SK-N-SH (cell line): ENCODE data around the gene PTPA. TPM values are rescaled to one million over a fixed set of nuclear protein-coding genes. Genes with fewer than 3 reads are reported as not detected.

Experiments
- CTCF ChIA-PET: fragments of 300-600, 350-600 bp; formaldehyde crosslinking; extraction: SDS; loops from one replicate; lab custom pipeline; 2021; lab: Yijun Ruan, JAX
- POLR2A ChIA-PET: fragments of 350-600 bp; sonication (Branson Sonifier 250); formaldehyde crosslinking; extraction: SDS; loops from one replicate; lab custom pipeline; 2020; ENCODE audit warnings: antibody characterized with exemption, inconsistent platforms; lab: Yijun Ruan, JAX
- DNase-seq: peaks from one replicate; pipeline ENCODE4 v3.0.0; 2012
- H2AFZ ChIP-seq: fragments of 200-600 bp; sonication (generic); 2 replicates; pipeline ENCODE4 v1.8.1; 2016; ENCODE audit warnings: antibody characterized with exemption, mild to moderate bottlenecking, low read depth
- H3F3A ChIP-seq: fragments of 200-600 bp; sonication (generic); replicated peaks from 2 replicates; pipeline ENCODE3; 2016; ENCODE audit warnings: antibody characterized with exemption, mild to moderate bottlenecking; ENCODE audit not compliant: insufficient read depth
- H3K27ac ChIP-seq, 2 experiments: fragments of 200-500 bp in 1 of 2; fragments of 200-600 bp in 1 of 2; sonication (Bioruptor generic) in 1 of 2; sonication (generic), shearing (Covaris generic) in 1 of 2; 2 replicates each; pipeline versions ENCODE4 v1.5.1 to v1.6.1; 2014 to 2016; ENCODE audit warnings: low read depth in 2 of 2, inconsistent platforms in 1 of 2, low read length in 1 of 2, mild to moderate bottlenecking in 1 of 2, mixed read lengths in 1 of 2
- H3K27me3 ChIP-seq: fragments of 200-600 bp; sonication (generic), shearing (Covaris generic); 2 replicates; pipeline ENCODE4 v1.6.1; 2016; ENCODE audit warnings: mixed run types; ENCODE audit not compliant: insufficient read depth
- H3K36me3 ChIP-seq, 2 experiments: fragments of 200-500 bp in 1 of 2; fragments of 200-600 bp in 1 of 2; sonication (Bioruptor generic) in 1 of 2; sonication (generic) in 1 of 2; replicated peaks in 1 of 2; 2 replicates each; pipeline versions ENCODE3 to v1.5.1; 2014 to 2016; ENCODE audit warnings: low read length in 1 of 2, mild to moderate bottlenecking in 1 of 2; ENCODE audit not compliant: insufficient read depth in 2 of 2, control insufficient read depth in 1 of 2
- H3K4me1 ChIP-seq, 2 experiments: fragments of 200-500 bp in 1 of 2; fragments of 200-600 bp in 1 of 2; sonication (Bioruptor generic) in 1 of 2; sonication (generic), shearing (Covaris generic) in 1 of 2; 2 replicates each; pipeline versions ENCODE4 v1.5.1 to v1.6.1; 2014 to 2016; ENCODE audit warnings: low read depth in 1 of 2, low read length in 1 of 2, mixed run types in 1 of 2; ENCODE audit not compliant: insufficient read depth in 2 of 2, control insufficient read depth in 1 of 2
- H3K4me2 ChIP-seq: fragments of 200-600 bp; sonication (generic), shearing (Covaris generic); 2 replicates; pipeline ENCODE4 v1.6.1; 2017; ENCODE audit warnings: mixed run types
- H3K4me3 ChIP-seq, 2 experiments: fragments of 200-500 bp in 1 of 2; fragments of 200-600 bp in 1 of 2; sonication (Bioruptor generic) in 1 of 2; sonication (generic), shearing (Covaris generic) in 1 of 2; 2 replicates each; pipeline versions ENCODE4 v1.5.1 to v1.8.1; 2014 to 2016; ENCODE audit warnings: low read depth in 2 of 2, inconsistent platforms in 1 of 2, low read length in 1 of 2, mild to moderate bottlenecking in 1 of 2, mixed read lengths in 1 of 2, moderate library complexity in 1 of 2
- H3K79me2 ChIP-seq: fragments of 200-600 bp; sonication (generic); 2 replicates; pipeline ENCODE4 v1.8.1; 2017; ENCODE audit warnings: mild to moderate bottlenecking; ENCODE audit not compliant: insufficient read depth
- H3K9ac ChIP-seq: fragments of 200-600 bp; sonication (generic); 2 replicates; pipeline ENCODE4 v1.6.1; 2017; ENCODE audit warnings: mixed run types
- H3K9me2 ChIP-seq: fragments of 200-600 bp; sonication (generic); 2 replicates; pipeline ENCODE4 v1.6.1; 2017; ENCODE audit warnings: mixed run types
- H3K9me3 ChIP-seq: fragments of 200-600 bp; sonication (generic); 2 replicates; pipeline ENCODE4 v1.6.1; 2017; ENCODE audit warnings: mixed run types, mild to moderate bottlenecking, moderate library complexity
- H4K20me1 ChIP-seq: fragments of 200-600 bp; sonication (generic); 2 replicates; pipeline ENCODE4 v1.6.1; 2017; ENCODE audit warnings: mild to moderate bottlenecking, mixed run types; ENCODE audit not compliant: insufficient read depth
- CTCF ChIP-seq: fragments of 200-600 bp; sonication (generic); IDR thresholded peaks from 2 replicates; pipeline ENCODE4 v1.6.1; 2017; ENCODE audit warnings: antibody characterized with exemption, mild to moderate bottlenecking, moderate library complexity
- ELF1 ChIP-seq: IDR thresholded peaks from 2 replicates; pipeline ENCODE4 v1.4.0; 2012
- EZH2phosphoT487 ChIP-seq: fragments of 200-600 bp; sonication (generic); IDR thresholded peaks from 2 replicates; pipeline ENCODE4 v1.6.1; 2017; ENCODE audit warnings: low read depth, mixed run types, mild to moderate bottlenecking, antibody characterized with exemption, moderate library complexity, borderline replicate concordance
- FOXJ3 ChIP-seq: sonication (generic); formaldehyde crosslinking; IDR thresholded peaks from 2 replicates; pipeline ENCODE4 v1.5.1; 2020; ENCODE audit warnings: mild to moderate bottlenecking, missing genetic modification reagents
- GABPA ChIP-seq: IDR thresholded peaks from 2 replicates; pipeline ENCODE4 v1.4.0; 2012; ENCODE audit warnings: low read depth, mild to moderate bottlenecking
- MAX ChIP-seq: IDR thresholded peaks from 2 replicates; pipeline ENCODE4 v1.4.0; 2012; ENCODE audit warnings: low read depth
- NFIC ChIP-seq: IDR thresholded peaks from 2 replicates; pipeline ENCODE4 v1.4.0; 2012; ENCODE audit warnings: borderline replicate concordance
- RAD21 ChIP-seq: IDR thresholded peaks from 2 replicates; pipeline ENCODE4 v1.6.1; 2012; ENCODE audit warnings: mild to moderate bottlenecking, low read length
- RCOR1 ChIP-seq: fragments of 150-350 bp; IDR thresholded peaks from 2 replicates; pipeline ENCODE4 v1.6.1; 2017; ENCODE audit warnings: antibody characterized with exemption, low read length
- REST ChIP-seq: IDR thresholded peaks from 2 replicates; pipeline ENCODE4 v1.6.1; 2012; ENCODE audit warnings: mild to moderate bottlenecking, low read depth, low read length, moderate library complexity
- RXRA ChIP-seq: IDR thresholded peaks from 2 replicates; pipeline ENCODE4 v1.4.0; 2012; ENCODE audit warnings: low read depth, mild to moderate bottlenecking, borderline replicate concordance
- SMC3 ChIP-seq: IDR thresholded peaks from 2 replicates; pipeline ENCODE4 v1.6.1; 2012; ENCODE audit warnings: low read depth, low read length, improper control_type of control experiment
- TAF1 ChIP-seq: IDR thresholded peaks from 2 replicates; pipeline ENCODE4 v1.6.1; 2012; ENCODE audit warnings: low read depth, mild to moderate bottlenecking, low read length, moderate library complexity, borderline replicate concordance
- WGBS: methylation state at CpG from one replicate; pipeline ENCODE4 v1.1.6; 2017; ENCODE audit warnings: low lambda C conversion rate; 5-methylcytosine and 5-hydroxymethylcytosine counted together
- polyA plus RNA-seq, 3 experiments: library from polyadenylated mRNA; depleted of rRNA; stranded (reverse); fragments of >200 nt; gene quantifications; 2 replicates each; pipeline ENCODE4 v1.2.3, GENCODE V29; 2012

Gene PTPA
- polyA plus RNA-seq, 1 of the 3 experiments (the other 2 are of a cell fraction) = 130 TPM

GRCh38 chr9:129143031-129143927, 32.1 kb downstream of the PTPA start:
- 40% methylated on average over 7 of the region's 14 CpGs for WGBS

More at GRCh38 chr9:129143031-129143927, 32.1 kb downstream of the PTPA start:
- H3F3A ChIP-seq = peaks cover 34% of the 10 kb centered on the region
- H3K9me3 ChIP-seq = no peaks in the 10 kb centered on the region
- no peaks in the 10 kb centered on the region for H3K9me2 ChIP-seq
- H3K36me3 ChIP-seq = peaks cover 20 to 27% of the 10 kb centered on the region in 2 experiments
- peak overlapping the region; percentile 99; the same call in 1 of the 2 replicates for H3K9ac ChIP-seq
- DNase-seq = peak; percentile 87
- H4K20me1 ChIP-seq = no peaks in the 10 kb centered on the region
- CTCF ChIA-PET = interaction anchor here (0.6 to 10.9 kb wide), 39 partner anchors 10 to 924 kb away, joined by 3 to 235 read pairs (median 4); partner anchors contain the start of genes C9orf50 and NTMT1
- no peak overlapping the region for H2AFZ ChIP-seq
- peak overlapping the region in 1 of 2 experiments; percentile 18; a peak in 1 of 4 replicates for H3K4me3 ChIP-seq
- peak overlapping the region; percentile 95 for H3K4me2 ChIP-seq
- no peaks in the 10 kb centered on the region for H3K27me3 ChIP-seq
- POLR2A ChIA-PET = interaction anchor here (0.9 to 1.3 kb wide), 2 partner anchors 12 to 22 kb away, joined by 3 read pairs; no protein-coding TSS in a partner anchor
- H3K4me1 ChIP-seq = peaks cover 56 to 69% of the 10 kb centered on the region in 2 experiments; a peak in 3 of 4 replicates
- H3K27ac ChIP-seq = peak overlapping the region; percentile 12 to 100
- peaks cover 64% of the 10 kb centered on the region for H3K79me2 ChIP-seq
- peak; percentile 13; the same call in 1 of the 2 replicates for TF ChIP-seq RXRA
- no peak for TF ChIP-seq EZH2phosphoT487
- TF ChIP-seq CTCF = peak; percentile 96
- no peak for TF ChIP-seq FOXJ3
- 0 out of 2 replicates have a peak, but pooled peaks have one; percentile 19 for TF ChIP-seq RCOR1
- peak; percentile 37; the same call in 1 of the 2 replicates for TF ChIP-seq MAX
- TF ChIP-seq GABPA = 0 out of 2 replicates have a peak, but pooled peaks have one; percentile 8
- TF ChIP-seq SMC3 = peak; percentile 59
- TF ChIP-seq NFIC = peak; percentile 69
- TF ChIP-seq REST = no peak
- TF ChIP-seq TAF1 = peak; percentile 37; the same call in 1 of the 2 replicates
- no peak for TF ChIP-seq ELF1
- peak; percentile 58 for TF ChIP-seq RAD21
